HG02678 (cell line): ENCODE results near the gene PTPRN2.
"Not testable (repeated sequence)": the region's sequence is repeated elsewhere in the genome, so short reads cannot be mapped to it uniquely, and the experiment has no call there.

Experiments used
- ATAC-seq: cut with Tn5 transposase; IDR thresholded peaks from one replicate; pipeline ENCODE4 v1.9.1; 2021; ENCODE audit warnings: mild to moderate bottlenecking, moderate library complexity; ENCODE audit not compliant: unreplicated experiment

Gene PTPRN2

DNA sequence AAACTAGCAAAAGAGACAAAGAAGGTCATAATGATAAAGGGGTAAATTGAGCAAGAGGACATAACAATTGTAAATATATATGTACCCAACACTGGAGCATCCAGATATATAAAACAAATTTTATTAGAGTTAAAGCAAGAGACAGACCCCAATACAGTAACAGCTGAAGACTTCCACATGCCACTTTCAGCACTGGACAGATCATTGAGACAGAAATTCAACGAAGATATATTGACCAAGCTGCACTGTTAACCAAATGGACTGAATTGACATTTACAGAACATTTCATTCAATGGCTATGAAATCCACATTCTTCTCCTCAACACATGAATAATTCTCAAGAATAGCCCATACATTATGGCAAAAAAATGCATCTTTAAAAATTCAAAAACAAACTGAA is 378.2 kb downstream of the PTPRN2 start:
- ATAC-seq, result no peak

GRCh38 chr7:158206341-158206740 is 381.3 kb downstream of the PTPRN2 start:
- no peak for ATAC-seq

- ATAC-seq, result no peak
Measured at GRCh38 chr7:158204453-158204852, 383.2 kb downstream of the PTPRN2 start.

- not testable (repeated sequence) for ATAC-seq
Measured at GRCh38 chr7:158203948-158204347, 383.7 kb downstream of the PTPRN2 start.

DNA sequence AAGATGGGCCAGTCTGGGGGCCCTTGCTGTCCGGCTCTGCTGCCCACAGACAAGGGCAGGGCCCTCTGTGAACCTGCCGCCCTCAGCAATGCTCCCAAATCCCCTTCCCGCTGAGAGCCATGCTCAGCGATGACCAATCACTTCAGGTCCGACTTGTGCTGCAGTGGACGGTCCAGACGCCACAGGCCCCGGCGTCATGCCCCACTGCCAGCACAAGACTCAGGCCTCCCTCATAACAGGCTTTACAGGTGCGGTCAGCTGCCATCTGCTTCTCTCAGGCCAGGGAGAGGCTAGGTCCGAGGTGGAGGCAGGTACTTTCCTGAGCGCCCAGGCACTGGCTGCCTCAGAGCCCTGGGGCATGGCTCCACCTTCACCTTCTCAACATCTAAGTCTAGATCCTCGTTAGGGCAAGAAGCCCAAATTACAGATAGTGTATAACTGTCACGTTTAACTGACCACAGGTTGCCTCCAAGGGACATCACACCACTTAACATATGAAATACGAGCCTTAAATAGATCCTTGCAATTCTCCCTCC is 393.2 kb downstream of the PTPRN2 start:
- no peak for ATAC-seq

DNA sequence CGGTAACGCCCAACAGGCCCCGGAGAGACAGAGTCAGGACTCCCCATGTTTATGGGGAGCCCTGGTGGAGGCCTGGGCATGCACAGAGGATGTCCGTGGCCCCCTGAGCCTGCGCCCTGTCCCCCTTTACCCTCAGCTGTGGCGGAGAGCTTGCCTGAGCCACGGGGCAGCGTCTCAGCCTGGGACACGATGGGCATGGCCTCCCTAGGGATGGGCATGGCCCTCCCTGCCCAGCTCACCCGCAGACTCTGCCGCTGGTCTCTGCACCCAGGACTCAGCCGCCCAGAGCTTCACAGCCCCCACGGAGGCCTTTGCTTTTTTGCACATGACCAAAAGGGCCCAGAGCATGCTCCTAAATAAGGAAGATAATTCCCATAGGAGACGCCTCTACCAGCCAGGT is 394.2 kb downstream of the PTPRN2 start:
- no peak for ATAC-seq

GRCh38 chr7:158192956-158193355 is 394.7 kb downstream of the PTPRN2 start:
- no peak for ATAC-seq

GRCh38 chr7:158192184-158192835 is 395.3 kb downstream of the PTPRN2 start:
- no peak for ATAC-seq

- ATAC-seq, result no peak
Measured at GRCh38 chr7:158191671-158192070, 396.0 kb downstream of the PTPRN2 start.

GRCh38 chr7:158190756-158191155 is 396.9 kb downstream of the PTPRN2 start:
- no peak for ATAC-seq

- ATAC-seq, result no peak
Measured at GRCh38 chr7:158188676-158189075, 398.9 kb downstream of the PTPRN2 start.

- ATAC-seq, result no peak
Measured at GRCh38 chr7:158187694-158187994, 400.0 kb downstream of the PTPRN2 start.

- no peak for ATAC-seq
Measured at GRCh38 chr7:158186864-158187693, 400.5 kb downstream of the PTPRN2 start.

DNA sequence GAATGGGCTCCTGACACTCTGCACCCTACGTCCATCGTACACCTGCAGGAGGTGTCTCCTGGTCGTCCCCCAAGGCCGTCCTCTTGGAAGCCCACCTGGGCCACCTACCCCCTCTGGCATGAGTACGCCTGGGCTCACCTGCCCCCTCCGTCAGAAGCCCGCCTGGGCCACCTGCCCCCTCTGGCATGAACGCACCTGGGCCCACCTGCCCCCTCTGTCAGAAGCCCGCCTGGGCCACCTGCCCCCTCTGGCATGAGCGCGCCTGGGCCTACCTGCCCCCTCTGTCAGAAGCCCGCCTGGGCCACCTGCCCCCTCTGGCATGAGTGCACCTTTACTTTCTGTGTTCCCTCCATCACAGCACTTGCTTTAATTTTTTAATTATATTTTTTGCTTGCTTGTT is 401.2 kb downstream of the PTPRN2 start:
- no peak for ATAC-seq

DNA sequence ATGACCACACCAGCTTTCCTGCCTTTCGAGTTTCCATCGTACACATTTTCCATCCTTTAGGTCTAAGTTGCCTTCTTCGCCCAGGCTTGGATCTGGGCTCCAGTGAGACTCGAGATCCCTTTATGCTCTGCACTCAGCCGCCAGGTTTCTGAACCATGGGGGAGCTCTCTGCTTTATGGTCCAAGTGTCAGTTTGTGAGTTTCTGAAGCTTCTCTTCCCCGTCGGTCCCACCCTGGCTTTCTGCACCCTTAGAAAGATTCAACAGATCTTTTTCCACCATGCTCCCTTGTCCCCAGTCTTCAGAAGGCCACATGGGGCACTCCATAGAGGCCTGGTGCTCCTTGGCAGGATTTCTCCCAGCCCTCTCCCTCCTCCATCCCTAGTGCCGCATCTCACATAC is 402.0 kb downstream of the PTPRN2 start:
- ATAC-seq, result no peak

GRCh38 chr7:158183431-158183830 is 404.2 kb downstream of the PTPRN2 start:
- ATAC-seq, result no peak

- ATAC-seq, result no peak
Measured at GRCh38 chr7:158176561-158177173, 411.0 kb downstream of the PTPRN2 start.

GRCh38 chr7:158175779-158176178 is 411.8 kb downstream of the PTPRN2 start:
- no peak for ATAC-seq

DNA sequence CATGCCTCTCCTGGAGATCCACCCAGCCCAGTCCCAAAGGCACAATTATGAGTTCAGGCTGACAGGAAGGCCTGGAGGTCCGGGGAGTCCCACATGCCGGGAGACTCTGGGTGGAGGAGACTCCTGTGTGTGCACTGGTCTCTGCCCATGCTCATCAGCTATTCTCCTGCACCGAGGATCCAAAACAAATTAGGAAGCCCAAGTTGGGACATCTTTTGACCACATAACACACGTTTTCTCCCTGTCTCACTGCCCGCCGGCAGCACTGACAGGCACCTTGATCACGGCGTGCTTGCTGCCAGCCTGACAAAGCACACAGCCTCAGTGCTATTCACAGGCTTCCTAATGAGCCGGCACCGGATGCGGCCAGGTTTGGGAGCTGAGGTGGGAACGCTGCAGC is 412.7 kb downstream of the PTPRN2 start:
- ATAC-seq, result no peak

DNA sequence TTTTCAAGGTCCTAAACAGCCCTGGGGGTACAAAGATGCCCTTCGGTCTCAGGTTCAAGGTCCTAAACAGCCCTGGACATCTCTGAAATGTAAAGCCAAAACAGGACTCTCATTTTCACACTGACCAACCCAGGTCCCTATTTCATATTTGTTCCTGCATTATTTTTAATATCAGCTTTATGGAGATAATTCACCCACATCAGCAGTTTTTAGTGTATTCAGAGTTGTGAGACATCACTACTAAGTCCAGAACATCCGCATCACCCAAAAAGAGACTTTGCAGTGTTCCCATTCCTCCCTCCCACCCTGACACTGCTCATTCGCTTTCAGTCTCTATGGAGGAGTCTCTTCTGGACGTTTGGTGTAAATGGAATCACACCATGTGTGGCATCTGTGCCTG is 420.2 kb downstream of the PTPRN2 start:
- no peak for ATAC-seq

DNA sequence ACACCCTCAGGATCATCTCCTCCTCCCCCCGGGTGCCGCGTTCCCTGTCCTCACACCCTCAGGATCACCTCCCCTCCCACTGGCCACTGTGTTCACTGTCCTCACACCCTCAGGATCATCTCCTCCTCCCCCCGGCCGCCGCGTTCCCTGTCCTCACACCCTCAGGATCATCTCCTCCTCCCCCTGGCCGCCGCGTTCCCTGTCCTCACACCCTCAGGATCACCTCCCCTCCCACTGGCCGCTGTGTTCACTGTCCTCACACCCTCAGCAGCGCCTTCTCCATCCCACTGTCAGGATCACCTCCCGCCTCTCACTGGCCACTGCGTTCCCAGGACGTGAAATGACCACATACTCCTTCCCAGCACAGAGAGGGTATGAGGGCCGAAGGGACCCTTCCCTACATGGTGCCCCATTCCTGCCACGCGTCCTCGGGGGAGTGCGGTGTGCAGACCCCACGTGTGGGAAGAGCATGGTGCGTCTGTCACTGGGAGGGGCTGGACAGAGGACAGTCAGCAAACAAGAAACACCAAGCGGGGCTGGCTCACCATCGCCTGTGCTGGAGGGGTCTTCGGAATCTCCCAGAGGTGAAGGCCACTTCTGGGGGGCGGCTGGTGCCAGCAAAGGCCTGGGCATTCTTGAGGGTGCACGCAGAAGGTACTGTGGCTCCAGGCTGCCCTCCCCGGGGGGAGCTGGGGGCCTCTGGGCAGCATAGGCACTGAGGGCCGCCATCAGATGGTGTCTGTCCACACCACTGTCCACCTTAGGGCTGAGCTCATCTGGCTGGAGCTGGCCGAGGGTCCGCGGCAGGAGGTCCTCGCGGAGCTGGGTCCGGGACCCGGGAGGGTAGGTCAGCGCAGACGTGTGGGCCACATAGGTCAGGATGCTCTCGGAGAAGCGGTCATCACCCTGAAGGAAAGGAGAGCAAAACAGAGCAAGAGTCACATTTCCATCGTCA is 421.0 kb downstream of the PTPRN2 start:
- no peak for ATAC-seq
